Measurements from ENCODE around the gene LDB3. TPM values are rescaled to one million over a fixed set of nuclear protein-coding genes. Genes with fewer than 3 reads are reported as not detected.

LDB3 gene
- total and polyA plus RNA-seq, 5 experiments from 2014 or later: 0.08 to 0.29 TPM; not detected in 3

- H3K4me1 Mint-ChIP-seq: peaks cover 4 to 21% (median 17%) of the 10 kb centered on the region in 4 donors
- no peak for DNase-seq
- no peaks in the 10 kb centered on the region for H3K9me3 Mint-ChIP-seq
- ATAC-seq: no peak
- peak overlapping the region; percentile 62 to 94 (median 86) for H3K4me3 Mint-ChIP-seq
- peak overlapping the region; percentile 59 to 98 (median 96) for H3K27ac Mint-ChIP-seq
- H3K36me3 Mint-ChIP-seq: no peaks in the 10 kb centered on the region
- H3K27me3 Mint-ChIP-seq: no peaks in the 10 kb centered on the region
- POLR2A ChIA-PET: no interaction called here
Measured at GRCh38 chr10:86709396-86710185, 41.3 kb downstream of the LDB3 start.

DNA sequence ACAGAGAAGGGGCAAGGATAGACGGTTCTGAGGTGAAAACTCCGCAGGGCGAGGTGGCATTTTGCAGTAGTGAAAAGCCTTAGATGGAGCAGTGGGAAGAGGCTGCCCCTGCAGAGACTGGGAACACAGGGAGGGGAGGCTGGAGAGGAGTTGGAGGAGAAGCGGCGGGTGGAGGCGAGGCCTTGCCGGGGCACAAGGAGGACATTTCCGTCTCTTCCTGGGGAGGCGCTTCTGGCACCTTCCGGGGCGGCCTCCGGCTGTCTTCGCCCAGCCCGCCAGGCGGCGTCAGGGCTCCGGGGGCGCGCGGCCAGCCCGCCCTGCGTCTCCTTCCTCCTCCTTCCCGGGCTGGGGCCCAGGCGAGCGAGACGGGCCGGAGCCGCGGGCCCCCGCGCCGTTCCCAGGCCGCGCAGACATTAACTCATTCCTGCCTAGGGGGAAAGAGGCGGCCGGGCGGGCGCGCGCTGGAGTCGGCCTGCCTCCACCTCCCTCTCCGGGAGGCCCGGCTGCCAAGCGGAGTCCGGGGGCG is 42.7 kb downstream of the LDB3 start:
- H3K9me3 Mint-ChIP-seq: no peaks in the 10 kb centered on the region
- POLR2A ChIA-PET: interaction anchor here (1.2 to 2.3 kb wide), 4 partner anchors 10 to 311 kb away, joined by 3 to 9 read pairs (median 7); partner anchors contain the start of gene BMPR1A

DNA sequence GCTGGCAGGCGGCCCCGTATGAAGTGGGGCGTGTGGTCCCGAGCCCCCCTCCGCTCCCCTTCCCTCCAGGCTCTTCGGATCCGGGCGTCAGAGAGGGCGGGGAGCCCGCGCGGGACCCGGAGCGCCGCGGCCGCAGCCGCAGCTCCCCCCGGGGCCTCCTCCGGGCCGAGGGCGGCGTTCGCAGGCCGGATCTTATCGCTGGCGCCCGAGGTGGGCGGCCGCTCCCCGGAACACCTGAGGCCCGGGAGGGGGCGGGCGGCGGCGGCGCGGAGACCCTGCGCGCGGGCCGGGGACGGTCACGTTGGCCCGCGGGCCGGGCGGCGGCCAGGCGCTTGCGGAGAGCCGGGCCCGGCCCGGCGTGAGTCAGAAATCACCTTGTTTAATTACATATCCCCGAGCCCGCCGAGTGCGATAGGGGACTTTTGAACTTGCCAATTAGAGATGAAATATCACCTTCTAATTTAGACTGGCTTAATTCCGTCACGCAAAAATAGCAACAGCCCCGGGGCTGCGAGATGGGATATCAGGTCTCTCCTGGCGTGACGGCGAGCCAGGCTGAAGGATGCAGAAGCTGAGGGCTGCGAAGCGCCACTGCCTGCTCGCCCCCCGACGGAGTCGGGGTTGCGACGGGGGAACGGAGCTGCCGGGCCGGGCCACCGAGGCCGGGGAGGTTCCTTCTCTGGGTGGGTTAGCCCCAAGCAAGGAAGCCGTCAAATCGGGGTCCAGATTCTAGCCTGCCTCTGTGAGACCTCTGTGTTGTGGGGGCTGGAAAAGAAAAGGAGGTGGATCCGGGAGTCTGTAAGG is 43.4 kb downstream of the LDB3 start:
- Mint-ChIP-seq H3K4me3 (peak overlapping the region; percentile 74 to 92 (median 87)), H3K27me3 (no peaks in the 10 kb centered on the region), H3K36me3 (no peaks in the 10 kb centered on the region), H3K9me3 (no peaks in the 10 kb centered on the region), H3K27ac (peak overlapping the region; percentile 82 to 97 (median 95)), H3K4me1 (peaks cover 4 to 21% (median 17%) of the 10 kb centered on the region in 4 donors)
- ATAC-seq (peak; percentile 61 to 71), DNase-seq (peak in 8 of 10 donors; percentile 32 to 74 (median 50))
- POLR2A ChIA-PET: interaction anchor here (0.9 to 2.3 kb wide), 8 partner anchors 9 to 384 kb away, joined by 3 to 9 read pairs (median 4); partner anchors contain the start of genes BMPR1A and SHLD2

More for the DNA sequence above, 42.7 kb downstream of the LDB3 start:
- ATAC-seq (peak; percentile 90), DNase-seq (peak; percentile 74 to 90 (median 81))
- no peaks in the 10 kb centered on the region for H3K27me3 Mint-ChIP-seq
- no peaks in the 10 kb centered on the region for H3K36me3 Mint-ChIP-seq
- H3K27ac Mint-ChIP-seq: peak overlapping the region; percentile 89 to 98 (median 96)
- peak overlapping the region; percentile 74 to 94 (median 90) for H3K4me3 Mint-ChIP-seq
- H3K4me1 Mint-ChIP-seq: peaks cover 4 to 21% (median 17%) of the 10 kb centered on the region in 4 donors

GRCh38 chr10:86712317-86712707 is 44.0 kb downstream of the LDB3 start:
- Mint-ChIP-seq H3K4me3 (peak overlapping the region; percentile 74 to 90 (median 87)), H3K27ac (peak overlapping the region; percentile 82 to 97 (median 95)), H3K4me1 (peaks cover 4 to 21% (median 17%) of the 10 kb centered on the region in 4 donors), H3K9me3 (no peaks in the 10 kb centered on the region), H3K36me3 (no peaks in the 10 kb centered on the region), H3K27me3 (no peaks in the 10 kb centered on the region)
- POLR2A ChIA-PET: interaction anchor here (0.6 to 2.3 kb wide), 8 partner anchors 31 to 383 kb away, joined by 3 to 9 read pairs (median 4); partner anchors contain the start of genes BMPR1A and SHLD2
- no peak for DNase-seq
- no peak for ATAC-seq

DNA sequence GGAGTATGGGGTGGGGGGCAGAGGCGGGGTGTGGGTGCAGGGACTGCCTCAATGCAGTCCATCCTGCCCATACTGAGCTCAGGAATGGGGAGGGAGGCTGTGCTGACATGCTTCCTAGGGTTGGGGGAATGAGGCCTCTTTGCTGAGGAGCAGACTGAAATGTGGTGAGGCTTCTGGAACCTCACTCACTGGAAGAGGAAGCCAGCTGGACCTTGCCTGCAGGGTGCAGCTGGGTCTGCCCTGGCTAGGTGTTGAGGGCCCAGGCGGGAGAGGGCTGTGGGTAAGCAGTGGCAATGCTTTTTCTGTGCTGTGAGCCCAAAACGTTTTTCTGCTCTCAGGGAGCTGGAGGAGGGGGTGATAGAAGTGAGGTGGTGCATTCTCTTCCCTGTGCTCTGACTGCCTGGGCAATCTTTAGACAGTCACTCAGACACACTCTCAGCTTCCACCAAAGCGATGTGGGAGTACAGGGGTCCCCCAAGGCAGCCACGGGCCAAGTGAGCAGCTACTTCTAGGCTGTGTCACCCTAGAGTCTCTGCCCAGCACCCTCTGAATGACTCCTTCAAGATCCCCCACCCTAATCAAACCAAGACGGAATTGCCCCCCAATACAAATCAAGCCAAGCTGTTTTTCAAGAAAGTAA is 47.0 kb downstream of the LDB3 start:
- Mint-ChIP-seq H3K36me3 (no peaks in the 10 kb centered on the region), H3K9me3 (no peaks in the 10 kb centered on the region), H3K27ac (peak overlapping the region in 2 of 10 donors; percentile 31 to 85), H3K27me3 (peaks cover 0 to 3% (median 0%) of the 10 kb centered on the region in 5 donors), H3K4me3 (no peak overlapping the region), H3K4me1 (peaks cover 6 to 16% (median 15%) of the 10 kb centered on the region in 4 donors)
- DNase-seq: no peak
- POLR2A ChIA-PET: interaction anchor here (0.7 kb wide), 2 partner anchors 180 to 227 kb away, joined by 3 to 5 read pairs; no protein-coding TSS in a partner anchor
- ATAC-seq: no peak

DNA sequence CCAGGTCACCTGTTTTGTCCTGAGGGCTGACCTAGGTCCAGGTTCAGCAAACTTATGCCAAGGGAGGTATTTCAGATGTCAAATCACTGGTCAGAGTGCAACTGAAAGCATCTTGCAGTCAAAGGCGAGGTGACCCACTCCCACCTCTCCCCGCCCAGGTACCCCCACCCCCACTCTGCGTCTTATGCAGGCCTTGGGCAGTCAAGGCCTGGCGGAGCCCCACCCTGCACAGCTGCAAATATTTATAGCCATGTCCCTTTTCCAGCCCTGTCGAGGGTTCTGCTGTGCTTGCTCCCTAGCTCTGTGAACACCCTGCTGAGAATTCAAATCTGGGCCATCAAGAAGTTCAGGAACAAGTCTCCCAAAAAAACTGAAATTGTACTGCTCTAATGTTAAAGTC is 47.5 kb downstream of the LDB3 start:
- DNase-seq: no peak
- POLR2A ChIA-PET: no interaction called here
- ATAC-seq: no peak
- Mint-ChIP-seq H3K36me3 (no peaks in the 10 kb centered on the region), H3K4me1 (peaks cover 5 to 11% (median 9%) of the 10 kb centered on the region in 4 donors), H3K27ac (no peak overlapping the region), H3K4me3 (no peak overlapping the region), H3K27me3 (peaks cover 0 to 5% (median 3%) of the 10 kb centered on the region in 5 donors), H3K9me3 (no peaks in the 10 kb centered on the region)

- no peak overlapping the region for H3K27ac Mint-ChIP-seq
- POLR2A ChIA-PET: no interaction called here
- H3K4me3 Mint-ChIP-seq: no peak overlapping the region
- peaks cover 0 to 11% (median 3%) of the 10 kb centered on the region in 5 donors for H3K27me3 Mint-ChIP-seq
- no peak for ATAC-seq
- no peak for DNase-seq
- H3K9me3 Mint-ChIP-seq: no peaks in the 10 kb centered on the region
- no peaks in the 10 kb centered on the region for H3K36me3 Mint-ChIP-seq
- H3K4me1 Mint-ChIP-seq: peaks cover 4 to 8% (median 7%) of the 10 kb centered on the region in 4 donors
Measured at GRCh38 chr10:86716466-86716865, 48.2 kb downstream of the LDB3 start.

GRCh38 chr10:86718556-86718955 is 50.2 kb downstream of the LDB3 start:
- peaks cover 0 to 14% (median 7%) of the 10 kb centered on the region in 5 donors for H3K27me3 Mint-ChIP-seq
- H3K27ac Mint-ChIP-seq: no peak overlapping the region
- H3K36me3 Mint-ChIP-seq: peaks cover 0 to 2% (median 0%) of the 10 kb centered on the region in 3 donors
- peaks cover 4 to 8% (median 5%) of the 10 kb centered on the region in 4 donors for H3K4me1 Mint-ChIP-seq
- no peak overlapping the region for H3K4me3 Mint-ChIP-seq
- POLR2A ChIA-PET: no interaction called here
- H3K9me3 Mint-ChIP-seq: no peaks in the 10 kb centered on the region
- DNase-seq (no peak), ATAC-seq (no peak)

GRCh38 chr10:86721232-86721631 is 52.9 kb downstream of the LDB3 start:
- POLR2A ChIA-PET: interaction anchor here (0.9 kb wide), 1 partner anchor 10 kb away, joined by 3 read pairs; no protein-coding TSS in a partner anchor
- no peaks in the 10 kb centered on the region for H3K9me3 Mint-ChIP-seq
- ATAC-seq: no peak
- peaks cover 0 to 14% (median 8%) of the 10 kb centered on the region in 5 donors for H3K27me3 Mint-ChIP-seq
- peaks cover 5 to 7% (median 6%) of the 10 kb centered on the region in 4 donors for H3K4me1 Mint-ChIP-seq
- H3K4me3 Mint-ChIP-seq: no peak overlapping the region
- no peak overlapping the region for H3K27ac Mint-ChIP-seq
- DNase-seq: no peak
- peaks cover 0 to 2% (median 0%) of the 10 kb centered on the region in 3 donors for H3K36me3 Mint-ChIP-seq

- POLR2A ChIA-PET: interaction anchor here (1.0 kb wide), 1 partner anchor 10 kb away, joined by 3 read pairs; no protein-coding TSS in a partner anchor
- Mint-ChIP-seq H3K9me3 (no peaks in the 10 kb centered on the region), H3K36me3 (peaks cover 0 to 2% (median 0%) of the 10 kb centered on the region in 3 donors), H3K27me3 (peaks cover 2 to 17% (median 11%) of the 10 kb centered on the region in 5 donors), H3K4me3 (no peak overlapping the region), H3K27ac (no peak overlapping the region), H3K4me1 (peaks cover 5 to 7% (median 6%) of the 10 kb centered on the region in 4 donors)
- DNase-seq (peak in 1 of 10 donors; percentile 11), ATAC-seq (no peak)
Measured at GRCh38 chr10:86723009-86723408, 54.7 kb downstream of the LDB3 start.

- Mint-ChIP-seq H3K4me1 (peaks cover 4 to 7% (median 6%) of the 10 kb centered on the region in 4 donors), H3K36me3 (peaks cover 0 to 2% (median 0%) of the 10 kb centered on the region in 3 donors), H3K27me3 (peaks cover 4 to 23% (median 11%) of the 10 kb centered on the region in 5 donors), H3K4me3 (no peak overlapping the region), H3K9me3 (no peaks in the 10 kb centered on the region), H3K27ac (no peak overlapping the region)
- ATAC-seq (no peak), DNase-seq (no peak)
- POLR2A ChIA-PET: no interaction called here
Measured at GRCh38 chr10:86724445-86724844, 56.1 kb downstream of the LDB3 start.

Measured in naive thymus-derived CD8-positive, alpha-beta T cell (primary cell).